Skeletal muscle satellite cell (primary cell): ENCODE data around the gene PNPLA2.

ENCODE experiments used
- H3K27me3 ChIP-seq: 2 replicates; pipeline ENCODE4 v1.7.0; 2013; ENCODE audit warnings: low read length; ENCODE audit not compliant: control insufficient read depth, insufficient read depth
- H3K36me3 ChIP-seq: 2 replicates; pipeline ENCODE4 v1.7.0; 2013; ENCODE audit warnings: mild to moderate bottlenecking, control low read depth, low read length; ENCODE audit not compliant: insufficient read depth
- H3K4me1 ChIP-seq: 2 replicates; pipeline ENCODE4 v1.7.0; 2013; ENCODE audit warnings: low read length; ENCODE audit not compliant: control insufficient read depth, insufficient read depth
- H3K4me2 ChIP-seq: 2 replicates; pipeline ENCODE4 v1.7.0; 2013; ENCODE audit warnings: mild to moderate bottlenecking, low read length
- H3K4me3 ChIP-seq: 2 replicates; pipeline ENCODE4 v1.7.0; 2013; ENCODE audit warnings: low read length
- H3K9ac ChIP-seq: 2 replicates; pipeline ENCODE4 v1.7.0; 2013; ENCODE audit warnings: mild to moderate bottlenecking, low read depth, low read length, moderate library complexity
- H3K9me3 ChIP-seq: replicated peaks from 2 replicates; pipeline ENCODE4 v1.7.0; 2013; ENCODE audit warnings: mild to moderate bottlenecking, control low read depth, low read length

Gene PNPLA2

DNA sequence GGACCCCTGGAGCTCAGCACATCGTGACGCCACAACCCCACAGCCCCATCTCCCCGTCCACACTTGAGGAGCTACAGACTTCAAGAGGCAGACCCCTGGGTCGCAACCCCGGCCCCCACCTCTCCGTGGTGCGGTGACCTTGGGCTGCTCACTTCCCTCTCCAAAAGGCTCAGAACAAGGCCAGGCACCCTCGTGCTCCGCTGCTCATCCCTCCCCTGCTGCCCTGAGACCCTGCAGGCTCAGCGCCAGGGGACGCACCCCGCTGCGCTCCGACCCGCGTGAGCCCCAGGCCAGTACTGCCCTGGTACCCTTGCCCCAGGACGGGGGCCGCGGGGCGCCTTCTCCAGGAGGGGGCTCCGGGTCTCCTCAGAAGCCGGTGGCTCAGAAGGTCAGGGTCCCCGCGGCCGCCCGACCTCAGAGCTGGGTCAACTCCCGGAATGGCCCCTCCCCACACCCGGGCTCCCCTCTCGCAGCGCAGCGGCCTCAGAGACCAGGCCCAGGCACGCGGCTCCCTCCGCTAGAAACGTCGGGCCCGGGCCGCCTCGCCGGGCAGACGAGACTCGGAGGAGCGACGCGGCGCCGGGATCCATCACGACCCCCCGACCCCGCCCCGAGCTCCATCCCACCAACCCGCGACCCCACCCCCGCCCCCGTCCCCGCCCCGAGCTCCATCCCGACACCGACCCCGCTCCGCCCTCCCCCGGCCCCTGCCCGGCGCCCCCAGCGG is 42.0 kb upstream of the PNPLA2 start:
- peaks cover 31% of the 10 kb centered on the region for H3K36me3 ChIP-seq
- peaks cover 42% of the 10 kb centered on the region for H3K4me1 ChIP-seq

DNA sequence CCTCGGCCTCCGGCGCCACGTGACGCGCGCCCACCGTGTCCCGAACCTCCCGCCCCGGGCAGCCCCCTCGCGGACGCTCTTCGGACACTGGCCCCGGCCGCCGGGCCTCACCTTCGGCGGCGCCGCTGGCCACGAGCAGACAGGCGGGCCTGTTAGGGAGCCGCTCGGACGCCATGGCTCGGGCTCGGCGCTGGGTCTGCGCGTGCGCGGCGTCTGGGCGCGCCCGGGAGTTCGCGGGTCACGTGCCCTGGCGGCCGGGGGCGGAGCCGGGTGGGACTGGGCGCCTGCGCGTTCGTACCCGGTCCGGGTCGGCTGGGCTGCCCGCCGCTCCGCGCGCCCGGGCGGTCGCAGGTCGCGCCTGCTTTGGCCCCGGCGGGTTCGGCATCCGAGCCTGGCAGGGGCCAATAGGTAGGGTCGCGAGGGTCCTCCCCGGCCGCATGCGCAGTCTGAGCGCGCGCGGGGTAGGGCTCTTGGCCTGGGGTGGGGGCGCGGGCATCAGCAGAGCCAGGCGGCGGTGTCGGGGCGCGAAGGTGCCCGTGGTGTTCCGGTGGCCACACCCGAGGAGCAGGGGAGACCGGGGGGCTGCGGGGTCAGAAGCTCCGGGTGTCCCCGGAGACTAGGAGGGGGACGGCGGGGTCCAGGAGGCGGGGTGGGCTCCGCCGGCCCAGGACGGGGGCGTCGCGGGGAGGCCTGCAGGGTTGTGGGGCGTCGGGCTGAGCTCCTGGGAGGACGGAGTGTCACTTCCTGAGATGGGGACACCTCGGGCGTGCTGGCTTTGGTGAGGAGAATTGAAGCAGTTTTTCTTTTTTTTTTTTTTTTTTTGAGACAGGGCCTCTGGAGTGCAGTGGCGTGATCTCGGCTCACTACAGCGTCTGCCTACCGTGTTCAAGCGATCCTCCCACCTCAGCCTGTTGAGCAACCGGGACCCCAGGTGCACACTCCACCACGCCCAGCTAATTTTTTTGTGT is 41.1 kb upstream of the PNPLA2 start, which contains the start of gene GATD1:
GATD1 (minus strand) TSS at position 200 of the 968 bp plus-strand sequence; CDS start at position 175, 25 bp downstream.
- Histone ChIP-seq H3K36me3 (peaks cover 23% of the 10 kb centered on the region), H3K27me3 (no peaks in the 10 kb centered on the region), H3K9me3 (no peaks in the 10 kb centered on the region), H3K4me2 (peak within 1 kb of the TSS; percentile 97), H3K4me1 (peaks cover 39% of the 10 kb centered on the region), H3K4me3 (peak within 1 kb of the TSS; percentile 94), H3K9ac (peak within 1 kb of the TSS; percentile 97)

More for the DNA sequence above, 42.0 kb upstream of the PNPLA2 start:
- Histone ChIP-seq H3K4me2 (peak overlapping the region; percentile 97), H3K9me3 (no peaks in the 10 kb centered on the region), H3K4me3 (peak overlapping the region; percentile 94), H3K27me3 (no peaks in the 10 kb centered on the region), H3K9ac (peak overlapping the region; percentile 97)

DNA sequence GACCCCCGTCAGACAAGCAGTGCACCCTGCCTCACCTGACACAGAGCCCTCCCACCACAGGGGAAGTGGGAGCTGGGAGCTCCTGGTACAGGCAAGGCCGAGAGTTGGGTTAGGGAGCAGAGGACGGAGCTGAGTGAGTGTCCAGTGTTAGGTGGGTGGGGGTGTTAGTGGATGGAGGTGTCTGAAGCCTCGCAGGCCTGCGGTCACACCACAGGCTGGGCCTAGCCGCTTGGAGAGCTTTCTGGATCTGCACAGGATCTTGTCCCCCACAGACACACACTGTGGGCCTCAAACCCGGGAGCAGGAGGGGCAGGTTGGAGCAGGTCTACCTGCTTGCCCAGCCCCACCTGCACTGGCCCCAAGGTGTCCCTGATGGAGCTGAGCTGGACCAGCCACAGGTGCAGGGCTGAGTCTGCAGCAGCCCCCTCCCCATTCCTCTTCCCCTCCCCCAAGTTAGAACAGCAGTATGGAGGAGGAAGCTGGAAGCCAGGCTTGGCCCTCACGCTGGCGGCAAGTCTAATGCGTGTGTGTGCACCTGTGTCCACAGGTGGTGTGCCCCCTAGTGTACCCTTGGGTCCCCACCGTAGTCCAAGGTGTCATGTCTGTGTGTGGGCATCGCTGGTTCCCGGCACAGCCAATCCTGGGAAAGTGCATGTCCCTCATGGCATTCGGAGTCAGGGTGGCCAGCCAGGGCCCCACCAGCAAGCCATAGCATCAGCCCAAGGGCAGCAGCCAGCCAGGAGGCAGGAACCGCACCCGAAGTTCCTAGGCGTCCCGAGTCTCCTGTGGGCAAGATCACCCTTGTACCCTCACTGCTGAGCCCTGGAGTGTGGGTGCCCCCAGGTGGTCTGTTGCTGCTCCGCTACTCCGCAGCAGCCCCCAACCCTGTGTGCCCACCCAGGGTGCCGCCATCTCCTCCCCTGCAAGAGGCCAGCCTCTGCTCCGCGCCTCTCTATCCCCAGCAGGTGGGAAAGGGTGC is 39.4 kb upstream of the PNPLA2 start:
- Histone ChIP-seq H3K27me3 (no peaks in the 10 kb centered on the region), H3K9ac (no peak overlapping the region), H3K4me1 (peaks cover 40% of the 10 kb centered on the region), H3K9me3 (no peaks in the 10 kb centered on the region), H3K4me2 (no peak overlapping the region), H3K36me3 (peaks cover 10% of the 10 kb centered on the region), H3K4me3 (no peak overlapping the region)

DNA sequence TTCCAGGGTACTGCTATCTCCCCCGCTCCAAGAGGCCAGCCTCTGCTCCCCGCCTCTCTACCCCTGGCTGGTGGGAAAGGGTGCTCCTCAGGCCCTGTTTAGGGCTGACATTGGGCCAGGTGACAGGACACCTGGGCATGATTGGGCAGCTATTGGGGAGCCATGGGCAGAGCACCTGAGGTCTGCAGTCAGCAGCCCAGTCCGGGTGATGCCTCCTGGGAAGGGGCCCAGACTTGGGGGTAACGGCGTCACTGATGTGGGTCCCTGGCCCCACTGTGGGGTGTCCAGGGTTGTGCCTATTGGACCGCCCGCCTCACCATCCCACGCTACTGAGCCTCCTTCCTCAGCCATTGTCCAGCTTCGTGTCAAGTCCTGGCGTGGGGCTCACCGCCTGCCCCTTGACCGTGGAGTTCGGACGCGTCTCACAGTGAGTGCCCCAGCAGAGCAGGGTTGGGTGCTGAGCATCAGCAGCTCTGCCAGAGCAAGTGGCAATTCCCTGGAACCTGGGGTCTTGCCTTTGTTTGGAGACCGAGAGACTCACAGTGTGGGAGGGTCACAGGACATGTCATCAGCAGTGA is 38.7 kb upstream of the PNPLA2 start:
- peaks cover 37% of the 10 kb centered on the region for H3K4me1 ChIP-seq
- H3K27me3 ChIP-seq = no peaks in the 10 kb centered on the region
- H3K4me2 ChIP-seq = peak overlapping the region; percentile 13
- no peak overlapping the region for H3K9ac ChIP-seq
- H3K4me3 ChIP-seq = no peak overlapping the region
- H3K9me3 ChIP-seq = no peaks in the 10 kb centered on the region
- peaks cover 7% of the 10 kb centered on the region for H3K36me3 ChIP-seq

DNA sequence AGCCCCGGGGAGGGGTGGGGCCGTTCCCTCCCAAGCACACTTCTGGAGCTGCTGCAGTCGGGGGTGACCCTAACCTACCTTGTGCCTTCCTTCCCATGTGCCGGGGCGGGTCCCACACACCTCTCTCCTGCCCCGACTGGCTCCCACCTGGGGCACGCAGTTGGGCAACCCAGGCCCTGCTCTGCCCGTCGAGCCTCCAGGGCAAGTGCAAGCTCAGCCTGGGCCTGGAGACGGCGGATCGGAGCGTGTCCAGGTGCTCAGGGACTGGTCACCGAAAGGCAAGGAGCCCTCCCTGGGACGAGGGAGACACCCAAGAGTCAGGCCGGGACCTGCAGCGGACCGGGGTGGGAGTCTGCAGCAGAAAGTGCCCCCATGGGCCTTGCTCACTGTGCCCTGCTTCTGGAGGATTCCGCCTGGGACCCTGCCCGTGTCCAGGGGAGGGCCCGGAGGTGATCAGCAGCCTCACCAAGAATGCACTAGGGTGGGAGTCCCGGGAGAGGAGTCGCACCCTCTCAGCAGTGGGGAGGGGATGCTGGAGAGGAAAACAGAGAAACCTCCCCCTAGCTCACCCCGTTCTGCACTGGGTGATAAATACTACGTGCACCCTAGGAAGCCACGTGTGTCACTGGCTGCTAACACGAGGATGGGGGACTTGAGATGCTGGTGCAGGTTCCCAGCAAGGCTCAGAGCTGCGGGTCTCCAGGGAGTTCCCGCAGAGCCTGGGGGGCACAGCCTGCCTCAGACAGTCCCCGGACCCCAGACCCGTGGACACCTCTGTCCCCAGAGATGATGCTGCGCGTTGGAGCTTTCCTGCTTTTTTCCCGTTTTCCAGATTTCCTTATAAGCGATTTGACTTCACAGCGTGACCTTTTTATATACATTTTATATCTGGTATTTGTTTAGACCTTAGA is 36.2 kb upstream of the PNPLA2 start:
- Histone ChIP-seq H3K4me3 (no peak overlapping the region), H3K36me3 (peaks cover 7% of the 10 kb centered on the region), H3K9me3 (no peaks in the 10 kb centered on the region), H3K4me2 (peak overlapping the region; percentile 66), H3K27me3 (no peaks in the 10 kb centered on the region), H3K9ac (peak overlapping the region; percentile 38), H3K4me1 (peaks cover 24% of the 10 kb centered on the region)

DNA sequence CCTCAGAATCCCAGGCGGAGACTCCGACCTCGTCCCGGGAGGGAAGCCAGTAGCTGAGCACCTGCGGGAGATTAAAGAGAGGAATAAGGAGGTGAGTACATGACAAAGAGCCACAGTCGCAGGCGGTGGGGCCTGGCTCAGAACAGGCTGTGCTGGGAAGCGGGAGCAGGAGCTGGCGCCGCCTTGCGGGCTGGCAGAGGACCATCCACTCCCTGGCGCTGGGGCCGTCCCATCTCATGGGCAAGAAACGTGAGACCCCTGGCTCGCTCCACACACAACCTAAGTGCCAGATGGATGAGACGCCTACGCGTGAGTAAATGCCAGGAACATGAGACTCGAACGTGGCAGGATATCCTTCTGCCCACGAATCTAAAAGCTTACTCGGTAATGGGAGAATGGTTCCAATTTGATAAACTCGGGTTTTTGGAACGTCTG is 35.1 kb upstream of the PNPLA2 start:
- H3K4me3 ChIP-seq = no peak overlapping the region
- H3K4me2 ChIP-seq = peak overlapping the region; percentile 66
- no peaks in the 10 kb centered on the region for H3K9me3 ChIP-seq
- peaks cover 17% of the 10 kb centered on the region for H3K4me1 ChIP-seq
- no peaks in the 10 kb centered on the region for H3K27me3 ChIP-seq
- peak overlapping the region; percentile 46 for H3K9ac ChIP-seq
- H3K36me3 ChIP-seq = peaks cover 7% of the 10 kb centered on the region

DNA sequence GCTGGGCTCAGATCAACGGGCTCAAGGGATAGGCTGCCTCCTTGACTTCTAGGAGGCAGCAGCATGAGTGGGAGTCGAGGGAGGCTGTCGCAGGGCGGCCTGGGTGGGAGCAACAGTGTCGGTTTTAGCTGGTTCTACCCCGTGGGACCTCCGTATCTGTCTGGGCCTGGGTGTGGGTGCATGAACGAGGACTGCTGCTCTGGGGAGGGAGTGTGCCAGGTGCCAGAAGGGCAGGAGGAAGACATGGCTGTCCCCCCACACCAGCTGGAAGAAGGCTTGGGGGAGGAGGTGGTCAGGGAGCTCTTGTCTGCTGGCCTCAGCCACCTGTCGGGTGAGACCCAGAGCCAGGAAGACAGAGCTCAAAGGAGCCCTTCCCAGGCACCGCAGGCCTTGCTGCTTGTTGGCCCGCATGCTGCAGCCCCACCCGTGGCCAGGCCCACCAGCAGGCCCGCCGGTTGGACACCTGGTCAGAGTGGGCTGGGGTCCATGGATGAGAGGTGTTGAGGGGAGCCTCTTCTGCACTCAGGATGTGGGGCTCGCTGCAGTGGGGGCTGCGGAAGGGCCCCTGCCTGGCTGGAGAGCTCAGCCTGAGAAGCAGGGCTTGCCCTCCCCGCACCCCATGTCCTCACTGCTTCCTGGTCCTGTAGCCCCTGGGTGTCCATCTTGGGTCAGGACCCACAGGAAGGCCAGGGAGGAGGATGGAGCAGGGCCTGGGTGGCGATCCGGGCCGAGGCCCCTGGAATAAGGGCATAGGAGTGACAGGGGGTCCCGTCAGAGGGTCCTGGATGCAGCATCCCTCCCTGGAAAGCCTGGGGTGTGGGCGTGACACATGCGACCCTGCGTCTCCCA is 32.3 kb upstream of the PNPLA2 start:
- Histone ChIP-seq H3K4me2 (no peak overlapping the region), H3K36me3 (no peaks in the 10 kb centered on the region), H3K27me3 (no peaks in the 10 kb centered on the region), H3K4me3 (no peak overlapping the region), H3K9ac (no peak overlapping the region), H3K9me3 (no peaks in the 10 kb centered on the region), H3K4me1 (peaks cover 24% of the 10 kb centered on the region)

DNA sequence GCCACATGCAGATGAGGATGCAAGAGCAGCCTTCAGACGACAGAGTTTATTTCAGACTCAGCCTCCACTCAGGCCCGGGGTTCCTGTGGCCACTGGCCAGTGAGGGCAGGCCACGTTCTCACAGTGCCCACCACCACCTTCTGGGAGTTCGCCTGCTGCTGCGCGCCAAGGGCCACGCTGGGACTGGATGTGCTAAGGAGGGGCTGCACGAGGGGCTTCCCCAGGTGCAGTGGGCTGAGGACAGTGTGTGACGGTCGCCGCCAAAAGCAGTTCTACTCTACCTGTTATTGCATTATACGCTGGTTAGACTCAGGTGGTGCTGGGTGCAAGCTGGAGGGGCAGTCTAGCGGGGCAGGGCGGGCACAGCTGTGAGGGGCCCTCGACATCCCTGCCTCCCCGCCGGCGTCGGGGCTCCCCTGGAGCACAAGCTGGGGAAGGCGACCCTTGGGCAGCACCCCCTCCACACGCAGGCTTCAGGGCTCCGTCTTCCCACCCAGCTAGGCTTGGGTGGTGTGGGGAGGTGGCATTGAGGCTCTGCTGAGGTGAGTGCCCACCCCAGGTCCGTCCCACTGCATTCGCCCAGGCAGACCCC is 31.5 kb upstream of the PNPLA2 start:
- Histone ChIP-seq H3K27me3 (no peaks in the 10 kb centered on the region), H3K4me2 (no peak overlapping the region), H3K36me3 (no peaks in the 10 kb centered on the region), H3K4me1 (peaks cover 24% of the 10 kb centered on the region), H3K9ac (no peak overlapping the region), H3K4me3 (no peak overlapping the region), H3K9me3 (no peaks in the 10 kb centered on the region)

DNA sequence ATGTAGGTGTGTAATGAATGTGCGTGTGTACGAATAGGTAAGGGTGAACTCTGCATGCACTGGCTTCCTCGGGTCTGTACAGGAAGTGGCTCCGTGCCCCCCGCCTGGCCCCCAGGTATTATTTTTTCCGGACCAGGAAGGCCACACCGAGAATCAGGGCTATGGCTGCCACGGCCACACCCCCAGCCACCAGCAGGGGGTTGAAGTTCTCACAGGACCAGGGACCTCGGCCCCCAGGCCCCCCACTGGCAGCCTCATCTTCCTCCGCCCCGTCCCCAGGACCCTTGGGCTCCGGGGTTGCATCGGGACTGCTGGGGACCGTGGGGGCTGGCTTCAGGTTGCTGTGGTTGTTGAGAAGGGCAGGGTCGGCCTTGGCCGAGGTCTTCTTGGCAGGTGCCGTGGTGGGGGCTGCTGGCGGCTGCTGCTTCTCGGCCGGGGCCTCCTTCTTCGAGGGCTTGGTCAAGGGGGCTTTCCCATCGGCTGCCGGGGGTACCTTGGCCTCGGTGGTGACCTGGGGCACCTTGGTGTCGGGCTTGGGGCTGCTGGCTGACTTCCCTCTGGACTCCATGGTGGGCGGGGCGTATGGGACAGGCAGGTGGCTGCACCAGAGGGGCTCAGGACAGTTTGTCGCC is 30.6 kb upstream of the PNPLA2 start:
- Histone ChIP-seq H3K4me1 (peaks cover 18% of the 10 kb centered on the region), H3K4me3 (no peak overlapping the region), H3K36me3 (peaks cover 4% of the 10 kb centered on the region), H3K27me3 (no peaks in the 10 kb centered on the region), H3K9me3 (no peaks in the 10 kb centered on the region), H3K4me2 (no peak overlapping the region), H3K9ac (no peak overlapping the region)
